Bronchial epithelial cell (primary cell): ENCODE data around the gene SPEG. TPM values are rescaled to one million over a fixed set of nuclear protein-coding genes. Genes with fewer than 3 reads are reported as not detected.
A peak's percentile ranks its signal among the peaks of the same experiment; 100 is the strongest.

Source experiments
- DNase-seq: peaks from one replicate; pipeline ENCODE4 v3.0.0-alpha.2; 2010; ENCODE audit warnings: low read depth
- FAIRE-seq: peaks from 2 replicates; lab custom pipeline; 2011; peaks lifted over from hg19 to GRCh38; lab: Jason Lieb, UNC
- H3K27me3 ChIP-seq: 2 replicates; pipeline ENCODE4 v1.5.1; 2011; ENCODE audit warnings: low read length; ENCODE audit not compliant: control insufficient read depth, insufficient read depth
- H3K36me3 ChIP-seq: 2 replicates; pipeline ENCODE4 v1.5.1; 2011; ENCODE audit warnings: low read length; ENCODE audit not compliant: control insufficient read depth, insufficient read depth
- H3K4me3 ChIP-seq: 2 replicates; pipeline ENCODE4 v1.5.1; 2011; ENCODE audit warnings: mild to moderate bottlenecking, low read depth, low read length, control low read depth
- CTCF ChIP-seq: IDR thresholded peaks from 2 replicates; pipeline ENCODE4 v1.5.1; 2011; ENCODE audit warnings: mild to moderate bottlenecking, moderate library complexity, low read length, control low read depth, inconsistent platforms; ENCODE audit not compliant: insufficient read depth, severe bottlenecking
- total RNA-seq: library from RNA; depleted of rRNA; stranded (reverse); fragments of >200 nt; gene quantifications from 2 replicates; pipeline ENCODE4 v1.2.1, GENCODE V29; 2014

SPEG gene
- total RNA-seq, 1 donor from 2014 or later = 1.8 TPM

- no peak overlapping the region for H3K4me3 ChIP-seq
- no peak for FAIRE-seq
These were observed 35.8 kb upstream of the SPEG start for GRCh38 chr2:219398721-219399363.

GRCh38 chr2:219399716-219400478 lies 34.7 kb upstream of the SPEG start:
- H3K36me3 ChIP-seq = no peaks in the 10 kb centered on the region
- TF ChIP-seq CTCF = no peak
- DNase-seq = no peak
- H3K27me3 ChIP-seq = no peaks in the 10 kb centered on the region
- FAIRE-seq = no peak
- no peak overlapping the region for H3K4me3 ChIP-seq

More at GRCh38 chr2:219398721-219399363, 35.8 kb upstream of the SPEG start:
- TF ChIP-seq CTCF = no peak
- Histone ChIP-seq H3K36me3 (no peaks in the 10 kb centered on the region), H3K27me3 (no peaks in the 10 kb centered on the region)
- DNase-seq = peak; percentile 20

GRCh38 chr2:219400562-219400961 lies 34.1 kb upstream of the SPEG start:
- Histone ChIP-seq H3K36me3 (no peaks in the 10 kb centered on the region), H3K27me3 (no peaks in the 10 kb centered on the region), H3K4me3 (no peak overlapping the region)
- TF ChIP-seq CTCF = no peak
- DNase-seq (no peak), FAIRE-seq (no peak)

- Histone ChIP-seq H3K4me3 (no peak overlapping the region), H3K36me3 (no peaks in the 10 kb centered on the region), H3K27me3 (no peaks in the 10 kb centered on the region)
- TF ChIP-seq CTCF = no peak
- FAIRE-seq (no peak), DNase-seq (no peak)
These were observed 33.0 kb upstream of the SPEG start for GRCh38 chr2:219401606-219402005.

- no peaks in the 10 kb centered on the region for H3K36me3 ChIP-seq
- TF ChIP-seq CTCF = peak; percentile 82
- no peak overlapping the region for H3K4me3 ChIP-seq
- H3K27me3 ChIP-seq = no peaks in the 10 kb centered on the region
- FAIRE-seq = no peak
- DNase-seq = peak; percentile 71
These were observed 31.8 kb upstream of the SPEG start for GRCh38 chr2:219402665-219403515.
